Renal pelvis (tissue), 4 donors: ENCODE measurements around the gene NID1. TPM values are rescaled to one million over a fixed set of nuclear protein-coding genes. Genes with fewer than 3 reads are reported as not detected.
"Not testable (repeated sequence)": the region's sequence is repeated elsewhere in the genome, so short reads cannot be mapped to it uniquely, and the experiment has no call there.

Experiments used
- DNase-seq: peaks from one replicate; pipeline ENCODE4 v3.0.0-alpha.2; 2013
- polyA plus RNA-seq, 3 donors: library from polyadenylated mRNA; unstranded; fragments of 120-200 nt; gene quantifications; one replicate each; pipeline ENCODE4 v1.2.1, GENCODE V29; 2013; ENCODE audit not compliant: insufficient read length in 3 of 3

The NID1 gene
- polyA plus RNA-seq, 3 donors = 150 to 186 (median 183) TPM

- no peak for DNase-seq
Observed at GRCh38 chr1:236100799-236101198, 35.9 kb upstream of the NID1 start.

GRCh38 chr1:236099355-236099974 is 34.6 kb upstream of the NID1 start:
- DNase-seq = no peak

- no peak for DNase-seq
Observed at GRCh38 chr1:236098267-236098666, 33.4 kb upstream of the NID1 start.

GRCh38 chr1:236096660-236097482 is 32.0 kb upstream of the NID1 start:
- DNase-seq = peak; percentile 66

- no peak for DNase-seq
Observed at GRCh38 chr1:236095705-236096520, 31.0 kb upstream of the NID1 start.

GRCh38 chr1:236092899-236093298 is 28.0 kb upstream of the NID1 start:
- no peak for DNase-seq

GRCh38 chr1:236091933-236092318 is 27.0 kb upstream of the NID1 start:
- no peak for DNase-seq

- no peak for DNase-seq
Observed at GRCh38 chr1:236090741-236091147, 25.9 kb upstream of the NID1 start.

- no peak for DNase-seq
Observed at GRCh38 chr1:236089046-236089773, 24.3 kb upstream of the NID1 start.

GRCh38 chr1:236086537-236086936 is 21.6 kb upstream of the NID1 start:
- DNase-seq = no peak

GRCh38 chr1:236085545-236086159 is 20.8 kb upstream of the NID1 start:
- no peak for DNase-seq

- no peak for DNase-seq
Observed at GRCh38 chr1:236084386-236084730, 19.5 kb upstream of the NID1 start.

- DNase-seq = no peak
Observed at GRCh38 chr1:236083650-236084385, 18.9 kb upstream of the NID1 start.

GRCh38 chr1:236082526-236082925 is 17.6 kb upstream of the NID1 start:
- DNase-seq = no peak

GRCh38 chr1:236081546-236082227 is 16.8 kb upstream of the NID1 start:
- DNase-seq = no peak

- no peak for DNase-seq
Observed at GRCh38 chr1:236079703-236080102, 14.8 kb upstream of the NID1 start.

- no peak for DNase-seq
Observed at GRCh38 chr1:236078993-236079392, 14.1 kb upstream of the NID1 start.

- DNase-seq = not testable (repeated sequence)
Observed at GRCh38 chr1:236078077-236078476, 13.2 kb upstream of the NID1 start.

GRCh38 chr1:236075848-236076247 is 11.0 kb upstream of the NID1 start:
- DNase-seq = no peak

- no peak for DNase-seq
Observed at GRCh38 chr1:236073307-236073897, 8.5 kb upstream of the NID1 start.
